HepG2 (cell line): ENCODE measurements around the gene ZNF683. TPM values are rescaled to one million over a fixed set of nuclear protein-coding genes. Genes with fewer than 3 reads are reported as not detected.
A peak's percentile ranks its signal among the peaks of the same experiment; 100 is the strongest.
"Not testable (repeated sequence)": the region's sequence is repeated elsewhere in the genome, so short reads cannot be mapped to it uniquely, and the experiment has no call there.

Experiments
- ATAC-seq: fragments of 200-7000 bp; cut with Tn5 transposase; 3 replicates; pipeline ENCODE4 v1.9.1; 2020; ENCODE audit warnings: mild to moderate bottlenecking, moderate library complexity
- BruUV-seq: library from RNA; stranded (reverse); fragments of 400-500 nt; replicated peaks from 2 replicates; lab custom pipeline; 2021; lab: Mats Ljungman, UMichigan
- CTCF ChIA-PET: fragments of 300-600 bp; formaldehyde crosslinking; extraction: SDS; loops from one replicate; lab custom pipeline; 2021; ENCODE audit warnings: low total read pairs, inconsistent platforms, low intra/inter-chr PET ratio; lab: Yijun Ruan, JAX
- POLR2A ChIA-PET: fragments of 350-600 bp; sonication (Branson Sonifier 250); formaldehyde crosslinking; loops from one replicate; lab custom pipeline; 2020; ENCODE audit warnings: antibody characterized with exemption, inconsistent platforms; lab: Yijun Ruan, JAX
- DNase-seq: peaks from one replicate; pipeline ENCODE4 v3.0.0-alpha.2; 2015; ENCODE audit warnings: low spot score
- FAIRE-seq: peaks from 3 replicates; lab custom pipeline; 2011; peaks lifted over from hg19 to GRCh38; lab: Jason Lieb, UNC
- H2AFZ ChIP-seq: one replicate; pipeline ENCODE4 v1.6.1; 2011; ENCODE audit warnings: low read length, inconsistent platforms
- H3K27ac ChIP-seq: fragments of 300-600 bp; 3 replicates; pipeline ENCODE4 v1.8.0; 2011; ENCODE audit warnings: mixed run types, mild to moderate bottlenecking, mixed read lengths, low read length, inconsistent platforms; ENCODE audit not compliant: insufficient read depth; ENCODE audit errors: extremely low read length
- H3K27me3 ChIP-seq, 2 experiments: fragments of 200-600 bp in 1 of 2; 2 replicates in 1 of 2; 3 replicates in 1 of 2; pipeline versions ENCODE4 v1.6.0 to v1.8.0; 2011; ENCODE audit warnings: low read length in 2 of 2, mild to moderate bottlenecking in 2 of 2, moderate library complexity in 2 of 2, inconsistent platforms in 1 of 2; ENCODE audit not compliant: insufficient read depth in 2 of 2, control insufficient read depth in 1 of 2
- H3K36me3 ChIP-seq, 2 experiments: fragments of 200-600 bp in 1 of 2; replicated peaks in 1 of 2; 2 replicates in 1 of 2; 3 replicates in 1 of 2; pipeline versions ENCODE4 v1.5.1 to v1.8.0; 2011; ENCODE audit warnings: low read length in 2 of 2, inconsistent platforms in 1 of 2; ENCODE audit not compliant: insufficient read depth in 2 of 2, control insufficient read depth in 1 of 2
- H3K4me1 ChIP-seq: 2 replicates; pipeline ENCODE4 v1.5.1; 2012; ENCODE audit warnings: low read length, inconsistent platforms; ENCODE audit not compliant: insufficient read depth
- H3K4me2 ChIP-seq: 2 replicates; pipeline ENCODE4 v1.6.0; 2011; ENCODE audit warnings: low read depth, low read length, inconsistent platforms
- H3K4me3 ChIP-seq, 3 experiments: fragments of 200-600 bp in 1 of 3; sonication (generic), shearing (Covaris generic) in 1 of 3; replicated peaks in 1 of 3; 2 replicates each; pipeline ENCODE4 v1.5.1; 2011 to 2016; ENCODE audit warnings: low read length in 3 of 3, inconsistent platforms in 2 of 3, low read depth in 2 of 3, mild to moderate bottlenecking in 2 of 3, control low read depth in 1 of 3, mixed read lengths in 1 of 3; ENCODE audit not compliant: insufficient read depth in 1 of 3
- H3K79me2 ChIP-seq: one replicate; pipeline ENCODE4 v1.6.1; 2011; ENCODE audit warnings: low read length, inconsistent platforms; ENCODE audit not compliant: insufficient read depth
- H3K9ac ChIP-seq: 2 replicates; pipeline ENCODE4 v1.6.0; 2011; ENCODE audit warnings: mild to moderate bottlenecking, low read depth, low read length, inconsistent platforms; ENCODE audit not compliant: insufficient read depth
- H3K9me3 ChIP-seq: 2 replicates; pipeline ENCODE4 v1.5.1; 2012; ENCODE audit warnings: mild to moderate bottlenecking, low read length
- H4K20me1 ChIP-seq: 2 replicates; pipeline ENCODE4 v1.6.0; 2011; ENCODE audit warnings: inconsistent platforms, mild to moderate bottlenecking, low read length, moderate library complexity; ENCODE audit not compliant: insufficient read depth
- CC2D1A ChIP-seq: sonication (generic); formaldehyde crosslinking; IDR thresholded peaks from 2 replicates; pipeline ENCODE4 v1.8.1; 2023; ENCODE audit warnings: mild to moderate bottlenecking, missing genetic modification reagents
- CREB1 ChIP-seq, 2 experiments: fragments of 450-650 bp in 1 of 2; IDR thresholded peaks; 2 replicates each; pipeline ENCODE4 v1.6.1; 2016 to 2017; ENCODE audit warnings: control low read depth in 1 of 2, mild to moderate bottlenecking in 1 of 2, missing compliant biosample characterization in 1 of 2, missing genetic modification characterization in 1 of 2
- FOSL2 ChIP-seq: sonication (generic); formaldehyde crosslinking; IDR thresholded peaks from 2 replicates; pipeline ENCODE4 v1.4.0; 2020; ENCODE audit warnings: missing genetic modification reagents
- GLI4 ChIP-seq: sonication (generic); formaldehyde crosslinking; IDR thresholded peaks from 2 replicates; pipeline ENCODE4 v1.5.1; 2020; ENCODE audit warnings: missing genetic modification reagents, mild to moderate bottlenecking, moderate library complexity, borderline replicate concordance
- KDM3A ChIP-seq: IDR thresholded peaks from 2 replicates; pipeline ENCODE4 v1.6.1; 2018; ENCODE audit warnings: low read depth, missing compliant biosample characterization
- KMT2B ChIP-seq: IDR thresholded peaks from 2 replicates; pipeline ENCODE4 v1.6.1; 2016; ENCODE audit warnings: missing genetic modification reagents, missing compliant biosample characterization
- NPAS2 ChIP-seq: sonication (generic); formaldehyde crosslinking; IDR thresholded peaks from 2 replicates; pipeline ENCODE4 v1.8.0; 2022; ENCODE audit warnings: mild to moderate bottlenecking, missing genetic modification reagents, borderline replicate concordance
- NR1H2 ChIP-seq: sonication (generic); formaldehyde crosslinking; IDR thresholded peaks from 2 replicates; pipeline ENCODE4 v1.8.1; 2022; ENCODE audit warnings: low read depth, missing genetic modification reagents, borderline replicate concordance
- RFX3 ChIP-seq: IDR thresholded peaks from 2 replicates; pipeline ENCODE4 v1.6.1; 2016; ENCODE audit warnings: missing biosample characterization, missing genetic modification reagents
- ZBTB21 ChIP-seq: sonication (generic); formaldehyde crosslinking; IDR thresholded peaks from 2 replicates; pipeline ENCODE4 v1.4.0; 2020; ENCODE audit warnings: missing genetic modification reagents
- ZNF644 ChIP-seq: IDR thresholded peaks from 2 replicates; pipeline ENCODE4 v1.6.1; 2016; ENCODE audit warnings: low read depth
- WGBS: methylation state at CpG from one replicate; pipeline ENCODE4 v1.1.6; 2017; ENCODE audit warnings: low lambda C conversion rate; 5-methylcytosine and 5-hydroxymethylcytosine counted together
- in situ Hi-C: cut with HindIII; loops from 2 replicates; pipeline ENCODE4 v1.10.0; 2017; ENCODE audit warnings: low pct_unique_long_range_greater_than_20kb; ENCODE audit not compliant: extremely low pct_ligation_motif_present
- intact Hi-C: fragments of 100-400 bp; cut with micrococcal nuclease; formaldehyde crosslinking; loops from one replicate; pipeline ENCODE4 v1.10.0; 2022; ENCODE audit not compliant: unreplicated experiment
- polyA plus RNA-seq, 8 experiments: library from polyadenylated mRNA; depleted of rRNA in 3 of 8; stranded (reverse) in 7 of 8; unstranded in 1 of 8; fragments of >200 nt; fragmentation: Illumina TruSeq in 4 of 8; extraction: Trizol in 4 of 8; gene quantifications; 2 replicates each; pipeline versions ENCODE4 v1.2.1 to v1.2.3, GENCODE V29; 2011 to 2016; ENCODE audit warnings: low read depth in 4 of 8, missing spikeins in 1 of 8, mixed read lengths in 1 of 8; ENCODE audit not compliant: insufficient read depth in 1 of 8
- total RNA-seq, 5 experiments: library from RNA; depleted of rRNA; stranded (reverse); fragments of >200 nt; fragmentation: Illumina TruSeq; extraction: Trizol; gene quantifications; 2 replicates each; pipeline ENCODE4 v1.2.3, GENCODE V29; 2016; ENCODE audit warnings: low read depth in 1 of 5
- TF ChIP-seq, protein P1 (sequence below): sonication (generic); formaldehyde crosslinking; IDR thresholded peaks from 2 replicates; pipeline ENCODE4 v1.9.0; 2022; ENCODE audit warnings: missing genetic modification reagents, mild to moderate bottlenecking, borderline replicate concordance
- TF ChIP-seq, protein P2 (sequence below): sonication (generic); formaldehyde crosslinking; IDR thresholded peaks from 2 replicates; pipeline ENCODE4 v1.5.0; 2020; ENCODE audit warnings: mild to moderate bottlenecking, low read depth, missing genetic modification reagents, borderline replicate concordance
- TF ChIP-seq, protein P3 (sequence below): sonication (generic); formaldehyde crosslinking; IDR thresholded peaks from 2 replicates; pipeline ENCODE4 v1.5.1; 2020; ENCODE audit warnings: mild to moderate bottlenecking, moderate library complexity, missing genetic modification reagents

The ZNF683 gene
- total and polyA plus RNA-seq, 2 of the 13 experiments (the other 11 are each of a cell fraction or from before 2014, with no cell fraction given): not detected

DNA sequence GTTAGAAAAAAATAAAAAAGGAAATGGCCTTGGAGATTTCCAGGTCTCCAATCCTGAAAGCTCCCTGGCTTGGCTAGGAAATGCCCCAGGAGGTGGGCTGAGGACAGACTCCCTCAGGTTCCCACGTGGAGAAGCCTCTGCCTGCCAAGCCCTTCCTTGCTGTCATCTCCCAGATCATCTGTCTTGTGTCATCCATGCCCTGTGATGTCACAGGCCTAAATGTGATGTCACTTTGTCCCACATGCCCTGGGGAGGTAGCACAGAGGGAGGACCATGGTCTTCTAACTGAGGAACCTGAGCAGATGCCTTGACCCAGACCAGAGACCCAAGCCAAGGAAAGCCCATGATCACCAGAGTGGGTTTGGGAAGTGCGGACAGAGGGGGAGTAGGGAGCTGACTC lies 1.8 kb upstream of the ZNF683 start:
- CTCF ChIA-PET; H3K9ac ChIP-seq; intact Hi-C loops; H3K27me3 ChIP-seq; H3K36me3 ChIP-seq; H3K4me1 ChIP-seq; H3K4me3 ChIP-seq; H4K20me1 ChIP-seq; ATAC-seq; FAIRE-seq; H2AFZ ChIP-seq; DNase-seq; H3K27ac ChIP-seq; H3K9me3 ChIP-seq; H3K4me2 ChIP-seq; in situ Hi-C loops; H3K79me2 ChIP-seq; BruUV-seq; TF ChIP-seq CREB1 (CRISPR knock-in tag; IDR thresholded peaks at IDR 0.05): not testable (repeated sequence)
- TF ChIP-seq ZBTB21 (CRISPR knock-in tag) (peak; percentile 81), CREB1 (IDR thresholded peaks at IDR 0.05) (peak; percentile 80)
- POLR2A ChIA-PET: interaction anchor here (1.0 kb wide), 1 partner anchor 23 kb away, joined by 3 read pairs; no protein-coding TSS in a partner anchor
- WGBS: 50% methylated on average over 2 of the region's 2 CpGs

DNA sequence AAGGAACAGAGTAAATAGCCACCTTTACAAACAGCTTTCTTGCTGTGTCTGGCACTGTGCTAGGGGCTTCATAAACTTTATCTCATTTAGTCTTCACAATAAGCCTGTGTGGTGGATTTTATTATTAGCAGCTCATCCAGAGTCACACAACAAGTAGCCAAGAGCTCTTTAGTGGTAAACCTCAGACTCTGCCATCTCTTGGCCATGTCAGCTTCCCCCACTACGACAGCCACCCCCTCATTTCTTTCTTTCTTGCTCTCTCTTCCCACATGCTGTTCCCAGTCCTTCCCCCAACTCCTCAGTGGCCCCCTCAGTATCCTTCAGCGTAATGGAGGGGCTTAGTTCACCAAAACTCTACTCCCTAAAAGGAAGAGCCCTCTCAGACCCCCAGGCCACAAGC lies 1.2 kb upstream of the ZNF683 start:
- 6% methylated on average over 2 of the region's 2 CpGs for WGBS
- ATAC-seq: no peak
- Histone ChIP-seq H3K4me1 (no peaks in the 10 kb centered on the region), H3K4me3 (no peak overlapping the region), H3K27ac (no peak overlapping the region), H3K27me3 (peaks cover 2 to 7% of the 10 kb centered on the region in 2 experiments; a peak in 2 of 5 replicates), H3K9ac (no peak overlapping the region), H3K79me2 (no peaks in the 10 kb centered on the region), H3K4me2 (no peak overlapping the region), H2AFZ (no peak overlapping the region), H3K36me3 (no peaks in the 10 kb centered on the region)
- no TSS peak for BruUV-seq
- POLR2A ChIA-PET: interaction anchor here (1.0 kb wide), 1 partner anchor 23 kb away, joined by 3 read pairs; no protein-coding TSS in a partner anchor
- DNase-seq: no peak
- no peak for FAIRE-seq
- CTCF ChIA-PET: no interaction called here
- no peak for TF ChIP-seq FOSL2 (CRISPR knock-in tag)
- TF ChIP-seq KMT2B (CRISPR knock-in tag): no peak
- TF ChIP-seq, protein P1, sequence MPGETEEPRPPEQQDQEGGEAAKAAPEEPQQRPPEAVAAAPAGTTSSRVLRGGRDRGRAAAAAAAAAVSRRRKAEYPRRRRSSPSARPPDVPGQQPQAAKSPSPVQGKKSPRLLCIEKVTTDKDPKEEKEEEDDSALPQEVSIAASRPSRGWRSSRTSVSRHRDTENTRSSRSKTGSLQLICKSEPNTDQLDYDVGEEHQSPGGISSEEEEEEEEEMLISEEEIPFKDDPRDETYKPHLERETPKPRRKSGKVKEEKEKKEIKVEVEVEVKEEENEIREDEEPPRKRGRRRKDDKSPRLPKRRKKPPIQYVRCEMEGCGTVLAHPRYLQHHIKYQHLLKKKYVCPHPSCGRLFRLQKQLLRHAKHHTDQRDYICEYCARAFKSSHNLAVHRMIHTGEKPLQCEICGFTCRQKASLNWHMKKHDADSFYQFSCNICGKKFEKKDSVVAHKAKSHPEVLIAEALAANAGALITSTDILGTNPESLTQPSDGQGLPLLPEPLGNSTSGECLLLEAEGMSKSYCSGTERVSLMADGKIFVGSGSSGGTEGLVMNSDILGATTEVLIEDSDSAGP: no peak
- no peak for TF ChIP-seq NPAS2 (CRISPR knock-in tag)
- no peak for TF ChIP-seq GLI4 (CRISPR knock-in tag)
- TF ChIP-seq, protein P2, sequence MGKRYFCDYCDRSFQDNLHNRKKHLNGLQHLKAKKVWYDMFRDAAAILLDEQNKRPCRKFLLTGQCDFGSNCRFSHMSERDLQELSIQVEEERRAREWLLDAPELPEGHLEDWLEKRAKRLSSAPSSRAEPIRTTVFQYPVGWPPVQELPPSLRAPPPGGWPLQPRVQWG (CRISPR knock-in tag): no peak
- TF ChIP-seq KDM3A (CRISPR knock-in tag): no peak
- no peak for TF ChIP-seq ZNF644
- no peak for TF ChIP-seq NR1H2 (CRISPR knock-in tag)
- TF ChIP-seq, protein P3, sequence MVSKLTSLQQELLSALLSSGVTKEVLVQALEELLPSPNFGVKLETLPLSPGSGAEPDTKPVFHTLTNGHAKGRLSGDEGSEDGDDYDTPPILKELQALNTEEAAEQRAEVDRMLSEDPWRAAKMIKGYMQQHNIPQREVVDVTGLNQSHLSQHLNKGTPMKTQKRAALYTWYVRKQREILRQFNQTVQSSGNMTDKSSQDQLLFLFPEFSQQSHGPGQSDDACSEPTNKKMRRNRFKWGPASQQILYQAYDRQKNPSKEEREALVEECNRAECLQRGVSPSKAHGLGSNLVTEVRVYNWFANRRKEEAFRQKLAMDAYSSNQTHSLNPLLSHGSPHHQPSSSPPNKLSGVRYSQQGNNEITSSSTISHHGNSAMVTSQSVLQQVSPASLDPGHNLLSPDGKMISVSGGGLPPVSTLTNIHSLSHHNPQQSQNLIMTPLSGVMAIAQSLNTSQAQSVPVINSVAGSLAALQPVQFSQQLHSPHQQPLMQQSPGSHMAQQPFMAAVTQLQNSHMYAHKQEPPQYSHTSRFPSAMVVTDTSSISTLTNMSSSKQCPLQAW: no peak
- TF ChIP-seq CC2D1A (CRISPR knock-in tag): no peak
- TF ChIP-seq RFX3: no peak
- TF ChIP-seq, all 625 proteins: peak for 0
- Histone ChIP-seq H4K20me1 (no peaks in the 10 kb centered on the region), H3K9me3 (no peaks in the 10 kb centered on the region)
- intact Hi-C loops (no loop called here), in situ Hi-C loops (no loop called here)
